Calu3 (cell line): ENCODE measurements around the gene RAB4A. TPM values are rescaled to one million over a fixed set of nuclear protein-coding genes. Genes with fewer than 3 reads are reported as not detected.

Source experiments
- BruUV-seq: library from RNA; stranded (reverse); fragments of 400-500 nt; replicated peaks from 2 replicates; lab custom pipeline; 2021; lab: Mats Ljungman, UMichigan
- CTCF ChIA-PET: fragments of 300-600 bp; sonication (Branson Sonifier 250); formaldehyde crosslinking; loops from one replicate; lab custom pipeline; 2022; ENCODE audit warnings: antibody characterized with exemption; lab: Charles Lee
- DNase-seq: peaks from one replicate; pipeline ENCODE4 v3.0.0; 2022
- H3K27ac Mint-ChIP-seq: one replicate; pipeline ENCODE4 v1.8.0; 2022; ENCODE audit warnings: mixed read lengths; ENCODE audit not compliant: unreplicated experiment
- H3K27me3 Mint-ChIP-seq: one replicate; pipeline ENCODE4 v1.8.0; 2022; ENCODE audit warnings: mixed read lengths; ENCODE audit not compliant: unreplicated experiment
- H3K36me3 Mint-ChIP-seq: one replicate; pipeline ENCODE4 v1.8.0; 2022; ENCODE audit warnings: mild to moderate bottlenecking, moderate library complexity, mixed read lengths; ENCODE audit not compliant: insufficient read depth, unreplicated experiment
- H3K4me1 Mint-ChIP-seq: one replicate; pipeline ENCODE4 v1.8.0; 2022; ENCODE audit warnings: mild to moderate bottlenecking, low read depth, mixed read lengths; ENCODE audit not compliant: unreplicated experiment
- H3K4me3 Mint-ChIP-seq: one replicate; pipeline ENCODE4 v1.8.0; 2022; ENCODE audit warnings: mild to moderate bottlenecking, low read depth, moderate library complexity, mixed read lengths; ENCODE audit not compliant: unreplicated experiment
- H3K9me3 Mint-ChIP-seq: one replicate; pipeline ENCODE4 v1.8.0; 2022; ENCODE audit warnings: low read depth, mixed read lengths; ENCODE audit not compliant: unreplicated experiment
- intact Hi-C: fragments of 100-400 bp; cut with micrococcal nuclease; formaldehyde crosslinking; loops from one replicate; pipeline ENCODE4 v1.10.0; 2022; ENCODE audit not compliant: unreplicated experiment
- total RNA-seq: library from RNA; stranded (reverse); gene quantifications from 2 replicates; pipeline ENCODE4 v1.2.3, GENCODE V29; 2022
- TF ChIP-seq, protein P1 (sequence below): fragments of 200-600 bp; IDR thresholded peaks from one replicate; pipeline ENCODE4 v1.8.0; 2022; ENCODE audit warnings: antibody characterized with exemption; ENCODE audit not compliant: unreplicated experiment

Gene RAB4A
- total RNA-seq, 1 experiment from 2014 or later = 78.7 TPM

DNA sequence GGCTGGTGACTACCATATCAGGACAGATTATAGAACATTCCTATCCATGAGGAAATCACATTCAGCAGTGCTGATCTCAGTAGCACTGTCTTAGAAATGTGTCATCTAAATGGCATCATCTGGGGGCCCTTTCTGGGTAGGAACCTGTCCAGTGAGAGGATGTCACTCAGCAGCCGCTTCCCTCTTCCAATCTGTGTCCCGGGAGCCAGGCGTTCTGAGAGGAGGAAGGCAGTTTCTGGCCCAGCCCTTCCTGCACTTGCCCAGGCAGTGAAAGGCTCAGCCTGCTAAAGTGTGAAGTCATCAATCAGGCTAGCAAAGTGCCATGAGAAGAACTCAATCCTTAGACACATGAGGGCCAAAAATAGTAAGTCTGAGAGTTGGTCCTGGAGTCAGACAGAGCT lies 25.6 kb downstream of the RAB4A start:
- H3K4me3 Mint-ChIP-seq = no peak overlapping the region
- no peaks in the 10 kb centered on the region for H3K9me3 Mint-ChIP-seq
- H3K4me1 Mint-ChIP-seq = no peaks in the 10 kb centered on the region
- H3K27me3 Mint-ChIP-seq = no peaks in the 10 kb centered on the region
- no TSS peak for BruUV-seq
- intact Hi-C loops = no loop called here
- CTCF ChIA-PET = interaction anchor here (0.6 kb wide), 1 partner anchor 23 kb away, joined by 5 read pairs; no protein-coding TSS in a partner anchor
- TF ChIP-seq, protein P1, sequence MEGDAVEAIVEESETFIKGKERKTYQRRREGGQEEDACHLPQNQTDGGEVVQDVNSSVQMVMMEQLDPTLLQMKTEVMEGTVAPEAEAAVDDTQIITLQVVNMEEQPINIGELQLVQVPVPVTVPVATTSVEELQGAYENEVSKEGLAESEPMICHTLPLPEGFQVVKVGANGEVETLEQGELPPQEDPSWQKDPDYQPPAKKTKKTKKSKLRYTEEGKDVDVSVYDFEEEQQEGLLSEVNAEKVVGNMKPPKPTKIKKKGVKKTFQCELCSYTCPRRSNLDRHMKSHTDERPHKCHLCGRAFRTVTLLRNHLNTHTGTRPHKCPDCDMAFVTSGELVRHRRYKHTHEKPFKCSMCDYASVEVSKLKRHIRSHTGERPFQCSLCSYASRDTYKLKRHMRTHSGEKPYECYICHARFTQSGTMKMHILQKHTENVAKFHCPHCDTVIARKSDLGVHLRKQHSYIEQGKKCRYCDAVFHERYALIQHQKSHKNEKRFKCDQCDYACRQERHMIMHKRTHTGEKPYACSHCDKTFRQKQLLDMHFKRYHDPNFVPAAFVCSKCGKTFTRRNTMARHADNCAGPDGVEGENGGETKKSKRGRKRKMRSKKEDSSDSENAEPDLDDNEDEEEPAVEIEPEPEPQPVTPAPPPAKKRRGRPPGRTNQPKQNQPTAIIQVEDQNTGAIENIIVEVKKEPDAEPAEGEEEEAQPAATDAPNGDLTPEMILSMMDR = no peak
- H3K36me3 Mint-ChIP-seq = peaks cover 9% of the 10 kb centered on the region
- no peak for DNase-seq
- H3K27ac Mint-ChIP-seq = no peak overlapping the region

DNA sequence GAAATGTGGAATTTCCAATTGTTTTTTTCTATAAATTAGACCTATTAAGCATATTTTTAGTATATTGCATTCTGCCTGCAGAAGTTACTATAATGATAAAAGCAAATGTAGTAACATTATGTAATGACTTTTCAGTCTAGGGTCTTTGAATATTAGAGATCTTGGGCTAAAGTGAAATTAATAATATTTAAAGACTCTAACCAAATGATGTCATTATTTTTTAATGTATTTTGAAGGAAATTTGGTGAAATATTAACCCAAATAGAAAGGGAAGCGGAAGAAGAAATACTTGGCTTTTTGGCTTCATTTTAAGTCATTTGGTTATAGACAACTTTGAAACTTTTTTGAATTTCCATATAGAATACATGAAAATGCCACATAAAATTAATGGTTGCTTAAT lies 26.8 kb downstream of the RAB4A start:
- peaks cover 9% of the 10 kb centered on the region for H3K36me3 Mint-ChIP-seq
- H3K9me3 Mint-ChIP-seq = no peaks in the 10 kb centered on the region
- TF ChIP-seq, protein P1 = no peak
- no peak for DNase-seq
- H3K4me3 Mint-ChIP-seq = no peak overlapping the region
- H3K27me3 Mint-ChIP-seq = no peaks in the 10 kb centered on the region
- no peaks in the 10 kb centered on the region for H3K4me1 Mint-ChIP-seq
- CTCF ChIA-PET = no interaction called here
- no TSS peak for BruUV-seq
- intact Hi-C loops = no loop called here
- H3K27ac Mint-ChIP-seq = no peak overlapping the region

DNA sequence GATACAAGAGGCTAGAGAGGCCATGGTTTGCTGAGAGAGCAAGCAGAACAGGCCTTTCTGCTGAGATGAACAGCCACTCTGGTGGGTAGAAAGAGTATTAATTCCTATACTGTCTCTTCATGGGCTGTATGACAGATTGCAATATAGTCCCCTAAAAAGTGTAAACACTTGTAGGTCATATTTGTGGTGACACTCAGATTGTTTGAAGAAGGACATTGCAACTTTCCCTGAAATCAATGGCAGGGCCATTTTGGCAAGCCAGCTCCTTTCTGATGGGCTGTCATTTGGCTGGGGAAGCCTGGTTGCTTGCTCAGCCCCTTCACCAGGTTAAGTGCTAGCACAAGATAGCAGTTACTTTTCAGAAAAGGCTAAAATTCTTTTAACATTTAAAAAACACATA lies 27.5 kb downstream of the RAB4A start:
- Mint-ChIP-seq H3K27me3 (no peaks in the 10 kb centered on the region), H3K36me3 (peaks cover 7% of the 10 kb centered on the region), H3K9me3 (no peaks in the 10 kb centered on the region), H3K4me3 (no peak overlapping the region), H3K27ac (no peak overlapping the region), H3K4me1 (no peaks in the 10 kb centered on the region)
- CTCF ChIA-PET = interaction anchor here (0.6 to 0.9 kb wide), 2 partner anchors 25 to 145 kb away, joined by 3 read pairs; no protein-coding TSS in a partner anchor
- TF ChIP-seq, protein P1 = no peak
- intact Hi-C loops = no loop called here
- BruUV-seq = no TSS peak
- no peak for DNase-seq

DNA sequence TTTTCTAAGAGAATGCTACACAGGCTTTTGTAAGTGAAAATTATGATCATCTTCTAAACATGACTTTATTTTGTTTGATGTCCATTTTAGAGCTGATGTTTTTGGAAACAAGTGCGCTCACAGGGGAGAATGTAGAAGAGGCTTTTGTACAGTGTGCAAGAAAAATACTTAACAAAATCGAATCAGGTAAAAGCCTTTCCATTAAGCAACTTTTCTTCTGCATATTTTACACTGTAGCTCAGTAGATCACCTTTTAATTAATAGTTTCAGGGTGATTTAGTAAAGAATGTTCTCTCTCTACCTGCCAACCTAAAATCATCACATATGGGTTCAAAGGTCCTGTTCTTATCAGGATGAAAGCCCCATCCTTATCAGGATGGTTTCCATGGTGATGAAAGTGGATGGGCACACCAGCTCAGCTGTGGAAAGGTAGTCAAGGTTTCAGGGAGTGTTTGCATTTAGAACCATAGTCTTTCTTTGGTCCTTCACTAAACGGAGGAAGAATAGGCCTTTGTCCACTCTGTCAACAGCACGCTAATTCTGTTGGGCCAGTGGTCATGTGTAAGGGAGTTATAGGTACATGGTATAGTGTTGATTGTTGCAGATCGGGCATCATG lies 28.1 kb downstream of the RAB4A start:
- no peak for DNase-seq
- H3K9me3 Mint-ChIP-seq = no peaks in the 10 kb centered on the region
- TF ChIP-seq, protein P1 = no peak
- H3K36me3 Mint-ChIP-seq = peaks cover 3% of the 10 kb centered on the region
- CTCF ChIA-PET = interaction anchor here (0.6 to 0.9 kb wide), 2 partner anchors 25 to 144 kb away, joined by 3 read pairs; no protein-coding TSS in a partner anchor
- H3K27ac Mint-ChIP-seq = no peak overlapping the region
- no TSS peak for BruUV-seq
- intact Hi-C loops = no loop called here
- H3K4me1 Mint-ChIP-seq = no peaks in the 10 kb centered on the region
- H3K27me3 Mint-ChIP-seq = no peaks in the 10 kb centered on the region
- no peak overlapping the region for H3K4me3 Mint-ChIP-seq
